ENCODE measurements around the gene ATRAID.

Gene ATRAID

GRCh38 chr2:27247893-27248292 lies 36.1 kb downstream of the ATRAID start:
- Histone ChIP-seq H3K9ac (ENCODE audit: insufficient read length) (no peak overlapping the region), H3K36me3 (ENCODE audit: insufficient read depth, low read length) (peaks cover 21% of the 10 kb centered on the region), H3K4me3 (no peak overlapping the region), H3K9me3 (ENCODE audit: low read depth, low read length) (no peaks in the 10 kb centered on the region), H3K27ac (no peak overlapping the region)
- TF ChIP-seq EZH2 (IDR thresholded peaks at IDR 0.05) (no peak), FOXP2 (optimal IDR thresholded peaks at IDR 0.05; ENCODE audit: control extremely low read depth, extremely low read length, insufficient read depth) (no peak), POLR2AphosphoS5 (IDR thresholded peaks at IDR 0.05; ENCODE audit: borderline replicate concordance, low read depth, low read length) (no peak)
- no peak for DNase-seq (ENCODE audit: low read depth, low spot score)

- Histone ChIP-seq H3K4me3 (no peak overlapping the region), H3K9ac (ENCODE audit: insufficient read length) (no peak overlapping the region), H3K9me3 (ENCODE audit: low read depth, low read length) (no peaks in the 10 kb centered on the region), H3K36me3 (ENCODE audit: insufficient read depth, low read length) (peaks cover 7% of the 10 kb centered on the region; the same call in 1 of the 2 replicates), H3K27ac (no peak overlapping the region)
- no peak for TF ChIP-seq EZH2 (IDR thresholded peaks at IDR 0.05)
- TF ChIP-seq FOXP2 (optimal IDR thresholded peaks at IDR 0.05; ENCODE audit: control extremely low read depth, extremely low read length, insufficient read depth): no peak
- no peak for TF ChIP-seq POLR2AphosphoS5 (IDR thresholded peaks at IDR 0.05; ENCODE audit: borderline replicate concordance, low read depth, low read length)
- no peak for DNase-seq (ENCODE audit: low read depth, low spot score)
Measured at GRCh38 chr2:27249159-27249890, 37.5 kb downstream of the ATRAID start.

GRCh38 chr2:27249891-27250651 lies 38.2 kb downstream of the ATRAID start:
- no peak overlapping the region for H3K4me3 ChIP-seq
- DNase-seq (ENCODE audit: low read depth, low spot score): no peak

GRCh38 chr2:27250652-27251379 lies 39.0 kb downstream of the ATRAID start:
- Histone ChIP-seq H3K9me3 (ENCODE audit: low read depth, low read length) (no peaks in the 10 kb centered on the region), H3K36me3 (ENCODE audit: insufficient read depth, low read length) (no peaks in the 10 kb centered on the region), H3K4me3 (no peak overlapping the region), H3K9ac (ENCODE audit: insufficient read length) (no peak overlapping the region), H3K27ac (no peak overlapping the region)
- TF ChIP-seq POLR2AphosphoS5 (IDR thresholded peaks at IDR 0.05; ENCODE audit: borderline replicate concordance, low read depth, low read length) (no peak), FOXP2 (optimal IDR thresholded peaks at IDR 0.05; ENCODE audit: control extremely low read depth, extremely low read length, insufficient read depth) (no peak), EZH2 (IDR thresholded peaks at IDR 0.05) (no peak)
- no peak for DNase-seq (ENCODE audit: low read depth, low spot score)

More at GRCh38 chr2:27249891-27250651, 38.2 kb downstream of the ATRAID start:
- TF ChIP-seq POLR2AphosphoS5 (IDR thresholded peaks at IDR 0.05; ENCODE audit: borderline replicate concordance, low read depth, low read length) (no peak), EZH2 (IDR thresholded peaks at IDR 0.05) (no peak), FOXP2 (optimal IDR thresholded peaks at IDR 0.05; ENCODE audit: control extremely low read depth, extremely low read length, insufficient read depth) (no peak)
- H3K27ac ChIP-seq: no peak overlapping the region
- H3K9ac ChIP-seq (ENCODE audit: insufficient read length): no peak overlapping the region
- H3K36me3 ChIP-seq (ENCODE audit: insufficient read depth, low read length): peaks cover 1% of the 10 kb centered on the region; the same call in 1 of the 2 replicates
- no peaks in the 10 kb centered on the region for H3K9me3 ChIP-seq (ENCODE audit: low read depth, low read length)

- no peak overlapping the region for H3K27ac ChIP-seq
- DNase-seq (ENCODE audit: low read depth, low spot score): no peak
- no peak overlapping the region for H3K4me3 ChIP-seq
- TF ChIP-seq EZH2 (IDR thresholded peaks at IDR 0.05) (no peak), FOXP2 (optimal IDR thresholded peaks at IDR 0.05; ENCODE audit: control extremely low read depth, extremely low read length, insufficient read depth) (no peak), POLR2AphosphoS5 (IDR thresholded peaks at IDR 0.05; ENCODE audit: borderline replicate concordance, low read depth, low read length) (no peak)
- H3K9me3 ChIP-seq (ENCODE audit: low read depth, low read length): no peaks in the 10 kb centered on the region
- no peaks in the 10 kb centered on the region for H3K36me3 ChIP-seq (ENCODE audit: insufficient read depth, low read length)
- no peak overlapping the region for H3K9ac ChIP-seq (ENCODE audit: insufficient read length)
Measured at GRCh38 chr2:27251766-27252165, 39.9 kb downstream of the ATRAID start.

- Histone ChIP-seq H3K9ac (ENCODE audit: insufficient read length) (no peak overlapping the region), H3K4me3 (no peak overlapping the region), H3K27ac (no peak overlapping the region), H3K9me3 (ENCODE audit: low read depth, low read length) (no peaks in the 10 kb centered on the region), H3K36me3 (ENCODE audit: insufficient read depth, low read length) (no peaks in the 10 kb centered on the region; the same call in 1 of the 2 replicates)
- TF ChIP-seq EZH2 (IDR thresholded peaks at IDR 0.05) (no peak), FOXP2 (optimal IDR thresholded peaks at IDR 0.05; ENCODE audit: control extremely low read depth, extremely low read length, insufficient read depth) (no peak), POLR2AphosphoS5 (IDR thresholded peaks at IDR 0.05; ENCODE audit: borderline replicate concordance, low read depth, low read length) (no peak)
- DNase-seq (ENCODE audit: low read depth, low spot score): no peak
Measured at GRCh38 chr2:27255187-27255586, 43.3 kb downstream of the ATRAID start.

- no peak overlapping the region for H3K27ac ChIP-seq
- H3K9me3 ChIP-seq (ENCODE audit: low read depth, low read length): no peaks in the 10 kb centered on the region
- H3K36me3 ChIP-seq (ENCODE audit: insufficient read depth, low read length): no peaks in the 10 kb centered on the region; the same call in 1 of the 2 replicates
- no peak for DNase-seq (ENCODE audit: low read depth, low spot score)
- H3K9ac ChIP-seq (ENCODE audit: insufficient read length): no peak overlapping the region
- TF ChIP-seq EZH2 (IDR thresholded peaks at IDR 0.05) (no peak), FOXP2 (optimal IDR thresholded peaks at IDR 0.05; ENCODE audit: control extremely low read depth, extremely low read length, insufficient read depth) (no peak), POLR2AphosphoS5 (IDR thresholded peaks at IDR 0.05; ENCODE audit: borderline replicate concordance, low read depth, low read length) (no peak)
- H3K4me3 ChIP-seq: no peak overlapping the region
Measured at GRCh38 chr2:27255660-27256059, 43.8 kb downstream of the ATRAID start.
